22Rv1 (cell line): ENCODE results near the gene CHMP2B.

Experiments
- ZFX ChIP-seq: fragments of 450-650 bp; IDR thresholded peaks from 2 replicates; pipeline ENCODE4 v1.6.1; 2017; ENCODE audit warnings: antibody characterized with exemption, borderline replicate concordance
- TF ChIP-seq, protein P1 (sequence below): fragments of 450-650 bp; IDR thresholded peaks from 2 replicates; pipeline ENCODE4 v1.5.1; 2017; ENCODE audit warnings: mild to moderate bottlenecking

DNA sequence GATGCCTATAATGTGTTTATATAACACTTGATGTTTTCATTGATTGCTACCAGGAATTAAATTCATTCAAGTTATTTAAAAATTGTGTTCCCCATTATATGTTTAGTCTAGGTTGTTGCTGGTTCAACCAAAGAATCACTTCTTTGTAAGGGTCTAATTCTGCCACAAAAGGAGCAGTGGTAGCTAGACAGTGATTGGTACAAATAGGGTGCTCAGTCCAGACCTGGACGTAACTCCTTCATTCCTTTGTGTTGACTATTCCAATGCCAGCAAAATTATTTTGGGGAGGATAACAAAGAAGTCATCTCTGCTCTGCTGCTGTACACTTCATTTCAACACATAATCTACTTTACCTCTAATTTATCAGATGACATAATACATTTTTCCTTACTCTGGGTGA, 1.2 kb downstream of the CHMP2B start:
- TF ChIP-seq, protein P1, sequence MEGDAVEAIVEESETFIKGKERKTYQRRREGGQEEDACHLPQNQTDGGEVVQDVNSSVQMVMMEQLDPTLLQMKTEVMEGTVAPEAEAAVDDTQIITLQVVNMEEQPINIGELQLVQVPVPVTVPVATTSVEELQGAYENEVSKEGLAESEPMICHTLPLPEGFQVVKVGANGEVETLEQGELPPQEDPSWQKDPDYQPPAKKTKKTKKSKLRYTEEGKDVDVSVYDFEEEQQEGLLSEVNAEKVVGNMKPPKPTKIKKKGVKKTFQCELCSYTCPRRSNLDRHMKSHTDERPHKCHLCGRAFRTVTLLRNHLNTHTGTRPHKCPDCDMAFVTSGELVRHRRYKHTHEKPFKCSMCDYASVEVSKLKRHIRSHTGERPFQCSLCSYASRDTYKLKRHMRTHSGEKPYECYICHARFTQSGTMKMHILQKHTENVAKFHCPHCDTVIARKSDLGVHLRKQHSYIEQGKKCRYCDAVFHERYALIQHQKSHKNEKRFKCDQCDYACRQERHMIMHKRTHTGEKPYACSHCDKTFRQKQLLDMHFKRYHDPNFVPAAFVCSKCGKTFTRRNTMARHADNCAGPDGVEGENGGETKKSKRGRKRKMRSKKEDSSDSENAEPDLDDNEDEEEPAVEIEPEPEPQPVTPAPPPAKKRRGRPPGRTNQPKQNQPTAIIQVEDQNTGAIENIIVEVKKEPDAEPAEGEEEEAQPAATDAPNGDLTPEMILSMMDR: no peak
- TF ChIP-seq ZFX: no peak
